Measurements from ENCODE around the gene FLRT2.

FLRT2 gene

DNA sequence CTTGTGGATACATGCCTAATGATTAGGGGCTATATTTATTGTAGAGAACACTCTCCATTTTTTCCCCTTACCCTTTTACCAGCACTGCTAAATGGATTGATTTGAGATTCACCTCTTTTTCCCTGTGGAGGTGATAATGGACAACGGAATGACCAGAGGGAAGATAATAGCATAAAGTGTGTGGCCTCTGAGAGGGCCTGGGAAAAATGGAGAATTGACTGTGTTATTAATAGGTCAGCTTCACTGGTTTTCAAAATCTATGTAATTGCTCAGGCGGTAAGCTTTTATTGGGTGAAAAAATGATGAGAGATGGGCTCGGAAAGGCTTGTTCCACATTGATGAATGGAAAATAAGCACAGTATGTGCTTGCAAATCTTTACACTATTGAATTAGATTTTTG lies 15.8 kb downstream of the FLRT2 start:
- ChIA-PET CTCF (interaction anchor here (0.9 to 1.6 kb wide), 2 partner anchors 8 to 10 kb away, joined by 4 to 7 read pairs; no protein-coding TSS in a partner anchor), POLR2A (no interaction called here)
- no peak overlapping the region for H3K4me3 ChIP-seq (ENCODE audit: low read depth, low read length)
- DNase-seq (ENCODE audit: low read depth, low spot score) = no peak
- no peak for TF ChIP-seq CTCF (IDR thresholded peaks at IDR 0.05; ENCODE audit: insufficient read depth, low read length, missing control alignments)

- H3K4me3 ChIP-seq (ENCODE audit: low read depth, low read length) = no peak overlapping the region
- DNase-seq (ENCODE audit: low read depth, low spot score) = no peak
- ChIA-PET CTCF (interaction anchor here (1.6 kb wide), 1 partner anchor 9 kb away, joined by 7 read pairs; no protein-coding TSS in a partner anchor), POLR2A (no interaction called here)
- no peak for TF ChIP-seq CTCF (IDR thresholded peaks at IDR 0.05; ENCODE audit: insufficient read depth, low read length, missing control alignments)
Observed at GRCh38 chr14:85546390-85546789, 16.4 kb downstream of the FLRT2 start.

DNA sequence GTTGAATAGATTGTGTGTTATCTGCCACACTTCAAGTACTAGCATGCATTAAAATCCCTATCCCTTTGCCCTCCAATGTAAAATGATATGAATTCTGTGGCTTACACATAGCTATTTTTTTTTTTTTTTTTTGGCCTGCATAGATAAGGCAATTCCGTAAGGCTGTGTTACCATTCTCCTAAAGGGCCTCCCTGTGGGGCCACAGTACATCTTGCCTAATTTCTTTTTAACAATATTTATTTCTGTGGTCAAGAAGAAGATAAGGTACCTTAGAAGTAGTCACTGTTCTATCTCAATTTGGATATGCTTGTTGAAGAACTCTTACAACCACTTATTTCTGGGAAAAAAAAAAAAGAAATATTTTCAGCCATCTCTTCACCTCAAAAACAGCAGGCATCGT lies 19.8 kb downstream of the FLRT2 start:
- CTCF ChIA-PET = no interaction called here
- H3K4me3 ChIP-seq (ENCODE audit: low read depth, low read length) = no peak overlapping the region
- DNase-seq (ENCODE audit: low read depth, low spot score) = no peak
- no peak for TF ChIP-seq CTCF (IDR thresholded peaks at IDR 0.05; ENCODE audit: insufficient read depth, low read length, missing control alignments)
- POLR2A ChIA-PET = no interaction called here

DNA sequence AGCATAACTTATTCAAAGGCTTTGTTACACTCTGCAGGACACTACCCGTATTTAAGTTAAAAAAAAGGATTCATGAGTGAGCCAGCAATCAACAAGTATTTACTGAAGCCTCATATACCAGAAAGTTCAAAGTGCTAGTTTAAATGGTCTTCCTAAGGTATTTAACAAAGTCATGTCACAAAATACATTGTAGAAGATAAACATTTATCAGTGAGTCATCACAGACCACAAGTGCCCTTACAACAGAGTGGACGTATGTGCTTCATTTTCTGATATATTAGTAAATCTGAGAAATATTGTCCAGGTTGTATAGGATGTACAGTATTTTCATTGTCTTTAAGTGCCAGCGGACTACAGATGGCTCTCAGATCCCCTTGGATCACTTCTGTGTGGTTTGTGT lies 24.2 kb downstream of the FLRT2 start:
- TF ChIP-seq CTCF (IDR thresholded peaks at IDR 0.05; ENCODE audit: insufficient read depth, low read length, missing control alignments) = no peak
- H3K4me3 ChIP-seq (ENCODE audit: low read depth, low read length) = no peak overlapping the region
- POLR2A ChIA-PET = no interaction called here
- DNase-seq (ENCODE audit: low read depth, low spot score) = no peak
- CTCF ChIA-PET = no interaction called here

DNA sequence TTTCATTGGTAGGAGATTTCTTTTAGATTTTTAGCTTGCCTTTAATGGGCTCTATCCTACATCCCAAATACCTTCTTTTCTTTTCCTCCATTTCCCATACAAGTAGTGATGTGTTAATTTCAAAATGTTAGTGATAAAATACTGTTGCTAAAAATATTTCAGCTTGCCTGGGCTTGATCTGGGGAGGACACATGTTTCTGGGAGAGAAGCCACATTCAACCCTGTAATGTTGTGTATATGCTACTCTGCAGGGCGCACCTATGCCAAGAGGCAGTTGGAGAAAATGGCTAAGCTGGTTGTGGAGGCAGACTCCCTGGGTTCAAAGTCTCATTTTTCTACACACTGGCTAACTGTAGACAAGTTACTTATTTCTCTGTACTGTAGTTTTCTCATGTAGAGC lies 26.3 kb downstream of the FLRT2 start:
- DNase-seq (ENCODE audit: low read depth, low spot score) = no peak
- no peak for TF ChIP-seq CTCF (IDR thresholded peaks at IDR 0.05; ENCODE audit: insufficient read depth, low read length, missing control alignments)
- ChIA-PET CTCF (interaction anchor here (1.1 kb wide), 1 partner anchor 20 kb away, joined by 3 read pairs; no protein-coding TSS in a partner anchor), POLR2A (no interaction called here)
- no peak overlapping the region for H3K4me3 ChIP-seq (ENCODE audit: low read depth, low read length)

DNA sequence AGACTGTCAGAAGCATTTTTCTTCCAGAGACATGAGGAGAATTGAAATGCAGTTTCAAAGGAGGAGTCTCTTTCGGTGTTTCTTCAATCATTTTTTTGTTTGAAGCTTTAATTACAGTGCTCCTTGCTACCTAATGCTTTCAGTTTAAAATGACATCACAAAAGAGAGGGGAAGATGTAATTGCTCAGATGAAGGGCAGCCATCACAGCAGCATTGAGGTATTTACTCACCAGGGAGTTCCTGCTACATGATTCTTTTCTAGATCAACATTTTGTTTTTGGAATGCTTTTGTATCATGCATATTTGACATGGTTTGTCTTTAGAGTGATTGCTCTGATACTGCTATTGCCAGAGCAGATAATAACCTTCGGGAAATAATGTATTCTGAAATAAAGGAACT lies 28.6 kb downstream of the FLRT2 start:
- POLR2A ChIA-PET = no interaction called here
- no peak for DNase-seq (ENCODE audit: low read depth, low spot score)
- H3K4me3 ChIP-seq (ENCODE audit: low read depth, low read length) = no peak overlapping the region
- TF ChIP-seq CTCF (IDR thresholded peaks at IDR 0.05; ENCODE audit: insufficient read depth, low read length, missing control alignments) = no peak
- CTCF ChIA-PET = interaction anchor here (1.3 kb wide), 1 partner anchor 52 kb away, joined by 3 read pairs; no protein-coding TSS in a partner anchor
